K562 (cell line): ENCODE results near the gene MCFD2. TPM values are rescaled to one million over a fixed set of nuclear protein-coding genes. Genes with fewer than 3 reads are reported as not detected.

Experiments used
- BACH1 ChIP-seq: fragments of 200-800 bp; sonication (Bioruptor generic); IDR thresholded peaks from 2 replicates; pipeline ENCODE4 v1.6.1; 2016; ENCODE audit warnings: missing genetic modification characterization, missing compliant biosample characterization
- CBX8 ChIP-seq: fragments of 200-600 bp; sonication (generic); IDR thresholded peaks from 2 replicates; pipeline ENCODE4 v1.6.1; 2012; ENCODE audit warnings: borderline replicate concordance, mixed run types, low read depth, mild to moderate bottlenecking, moderate library complexity, mixed read lengths, low read length, control low read depth, inconsistent platforms; ENCODE audit not compliant: poor library complexity, severe bottlenecking; ENCODE audit errors: extremely low read depth
- CHD2 ChIP-seq: IDR thresholded peaks from 2 replicates; pipeline ENCODE4 v1.6.1; 2011; ENCODE audit warnings: low read depth, low read length
- FOSL1 ChIP-seq: fragments of 200-800 bp; sonication (Bioruptor generic); conservative IDR thresholded peaks from 2 replicates; pipeline ENCODE4 v1.6.1; 2016; ENCODE audit warnings: missing genetic modification characterization, missing compliant biosample characterization
- FOXA3 ChIP-seq, 2 experiments: fragments of 450-650 bp in 1 of 2; sonication (generic) in 1 of 2; formaldehyde crosslinking; IDR thresholded peaks in 1 of 2; conservative IDR thresholded peaks in 1 of 2; 2 replicates each; pipeline versions ENCODE4 v1.4.0 to v1.8.0; 2020 to 2022; ENCODE audit warnings: mild to moderate bottlenecking in 2 of 2, missing genetic modification reagents in 1 of 2
- KLF10 ChIP-seq: fragments of 250-450 bp; sonication (Bioruptor Pico); IDR thresholded peaks from 2 replicates; pipeline ENCODE4 v1.6.1; 2021; ENCODE audit warnings: matching md5 sums
- NR2C1 ChIP-seq, 2 experiments: fragments of 450-650 bp; IDR thresholded peaks; 2 replicates each; pipeline ENCODE4 v1.6.1; 2017; ENCODE audit warnings: mild to moderate bottlenecking in 2 of 2, antibody characterized with exemption in 1 of 2, inconsistent platforms in 1 of 2, missing compliant biosample characterization in 1 of 2, missing genetic modification characterization in 1 of 2
- PURB ChIP-seq: sonication (generic); formaldehyde crosslinking; IDR thresholded peaks from 2 replicates; pipeline ENCODE4 v1.9.0; 2021; ENCODE audit warnings: low read depth, mild to moderate bottlenecking, missing genetic modification reagents
- RFX7 ChIP-seq: fragments of 250-450 bp; sonication (Bioruptor Pico); IDR thresholded peaks from 2 replicates; pipeline ENCODE4 v1.5.1; 2021; ENCODE audit warnings: mild to moderate bottlenecking
- TBP ChIP-seq: optimal IDR thresholded peaks from 2 replicates; pipeline ENCODE3; 2011; ENCODE audit warnings: low read depth, low read length, improper control_type of control experiment
- TEAD2 ChIP-seq: fragments of 450-650 bp; IDR thresholded peaks from 2 replicates; pipeline ENCODE4 v1.6.1; 2016; ENCODE audit warnings: missing genetic modification characterization, control low read depth, missing compliant biosample characterization
- YY1 ChIP-seq, 3 experiments: IDR thresholded peaks; 2 replicates each; pipeline ENCODE4 v1.6.1; 2011; ENCODE audit warnings: low read length in 2 of 3, mild to moderate bottlenecking in 2 of 3, moderate library complexity in 2 of 3, borderline replicate concordance in 1 of 3, control low read depth in 1 of 3, low read depth in 1 of 3; ENCODE audit not compliant: insufficient read depth in 3 of 3, insufficient replicate concordance in 2 of 3, control insufficient read depth in 1 of 3, insufficient read length in 1 of 3; ENCODE audit errors: extremely low read depth in 1 of 3
- ZBTB33 ChIP-seq: sonication (generic); formaldehyde crosslinking; IDR thresholded peaks from 2 replicates; pipeline ENCODE4 v1.8.1; 2023; ENCODE audit warnings: mild to moderate bottlenecking, missing genetic modification reagents
- ZNF445 ChIP-seq: fragments of 250-450 bp; sonication (Bioruptor Pico); IDR thresholded peaks from 2 replicates; pipeline ENCODE4 v1.4.0; 2020; ENCODE audit warnings: low read depth, mild to moderate bottlenecking, moderate library complexity
- polyA plus RNA-seq, 8 experiments: library from polyadenylated mRNA; depleted of rRNA in 4 of 8; stranded (reverse) in 5 of 8; unstranded in 3 of 8; fragments of >200 nt; fragmentation: Nextera tagmentation in 2 of 8; fragmentation: Illumina TruSeq in 1 of 8; extraction: Ambion mirVana in 2 of 8; extraction: Trizol in 1 of 8; gene quantifications; 2 replicates each; pipeline versions ENCODE4 v1.2.1 to v1.2.3, GENCODE V29; 2011 to 2014; ENCODE audit warnings: inconsistent platforms in 1 of 8, missing spikeins in 1 of 8
- total RNA-seq, 7 experiments: library from RNA; depleted of rRNA in 6 of 7; stranded (reverse); fragments of >200 nt in 6 of 7; fragmentation: Illumina TruSeq in 2 of 7; extraction: Trizol in 2 of 7; gene quantifications; 2 replicates each; pipeline versions ENCODE4 v1.2.1 to v1.2.3, GENCODE V29; 2011 to 2021; ENCODE audit warnings: low replicate concordance in 1 of 7
- TF ChIP-seq, protein P1 (sequence below): IDR thresholded peaks from 3 replicates; pipeline ENCODE4 v1.6.1; 2011; ENCODE audit warnings: borderline replicate concordance, mild to moderate bottlenecking, moderate library complexity; ENCODE audit not compliant: insufficient read length; ENCODE audit errors: extremely low read depth

The MCFD2 gene
- total and polyA plus RNA-seq, 9 of the 15 experiments (the other 6 are each of a cell fraction or from before 2014, with no cell fraction given), result 78.6 to 237 (median 123) TPM

- TF ChIP-seq ZBTB33 (CRISPR knock-in tag) (0 out of 2 replicates have a peak, but pooled peaks have one; percentile 29), RFX7 (CRISPR knock-in tag) (no peak), PURB (CRISPR knock-in tag) (no peak), ZNF445 (CRISPR knock-in tag) (no peak), TEAD2 (tag) (no peak), FOSL1 (tag) (no peak), CBX8 (no peak), FOXA3 (CRISPR knock-in tag; conservative IDR thresholded peaks at IDR 0.05 in 1 of 2, IDR thresholded peaks at IDR 0.05 in 1 of 2) (no peak), KLF10 (CRISPR knock-in tag) (no peak), BACH1 (tag) (no peak), YY1 (IDR thresholded peaks at IDR 0.05; ENCODE audit: borderline replicate concordance in 1 of 3, control insufficient read depth in 1 of 3, extremely low read depth in 1 of 3, insufficient read depth in 3 of 3, insufficient read length in 1 of 3, insufficient replicate concordance in 2 of 3, low read depth in 1 of 3, low read length in 2 of 3) (no peak), NR2C1 (IDR thresholded peaks at IDR 0.05) (no peak), NR2C1 (tag; IDR thresholded peaks at IDR 0.05) (0 out of 2 replicates have a peak, but pooled peaks have one; percentile 16), TBP (no peak), CHD2 (no peak)
- TF ChIP-seq, protein P1, sequence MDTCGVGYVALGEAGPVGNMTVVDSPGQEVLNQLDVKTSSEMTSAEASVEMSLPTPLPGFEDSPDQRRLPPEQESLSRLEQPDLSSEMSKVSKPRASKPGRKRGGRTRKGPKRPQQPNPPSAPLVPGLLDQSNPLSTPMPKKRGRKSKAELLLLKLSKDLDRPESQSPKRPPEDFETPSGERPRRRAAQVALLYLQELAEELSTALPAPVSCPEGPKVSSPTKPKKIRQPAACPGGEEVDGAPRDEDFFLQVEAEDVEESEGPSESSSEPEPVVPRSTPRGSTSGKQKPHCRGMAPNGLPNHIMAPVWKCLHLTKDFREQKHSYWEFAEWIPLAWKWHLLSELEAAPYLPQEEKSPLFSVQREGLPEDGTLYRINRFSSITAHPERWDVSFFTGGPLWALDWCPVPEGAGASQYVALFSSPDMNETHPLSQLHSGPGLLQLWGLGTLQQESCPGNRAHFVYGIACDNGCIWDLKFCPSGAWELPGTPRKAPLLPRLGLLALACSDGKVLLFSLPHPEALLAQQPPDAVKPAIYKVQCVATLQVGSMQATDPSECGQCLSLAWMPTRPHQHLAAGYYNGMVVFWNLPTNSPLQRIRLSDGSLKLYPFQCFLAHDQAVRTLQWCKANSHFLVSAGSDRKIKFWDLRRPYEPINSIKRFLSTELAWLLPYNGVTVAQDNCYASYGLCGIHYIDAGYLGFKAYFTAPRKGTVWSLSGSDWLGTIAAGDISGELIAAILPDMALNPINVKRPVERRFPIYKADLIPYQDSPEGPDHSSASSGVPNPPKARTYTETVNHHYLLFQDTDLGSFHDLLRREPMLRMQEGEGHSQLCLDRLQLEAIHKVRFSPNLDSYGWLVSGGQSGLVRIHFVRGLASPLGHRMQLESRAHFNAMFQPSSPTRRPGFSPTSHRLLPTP, result no peak
These were observed 42.6 kb downstream of the MCFD2 start (continued) for GRCh38 chr2:46872902-46873603.
